DMS 273 (cell line): ENCODE data around the gene SEL1L2.

Experiments
- DNase-seq: peaks from one replicate; lab custom pipeline; 2025; ENCODE audit not compliant: unreplicated experiment; lab: John Stamatoyannopoulos, UW

SEL1L2 gene

DNA sequence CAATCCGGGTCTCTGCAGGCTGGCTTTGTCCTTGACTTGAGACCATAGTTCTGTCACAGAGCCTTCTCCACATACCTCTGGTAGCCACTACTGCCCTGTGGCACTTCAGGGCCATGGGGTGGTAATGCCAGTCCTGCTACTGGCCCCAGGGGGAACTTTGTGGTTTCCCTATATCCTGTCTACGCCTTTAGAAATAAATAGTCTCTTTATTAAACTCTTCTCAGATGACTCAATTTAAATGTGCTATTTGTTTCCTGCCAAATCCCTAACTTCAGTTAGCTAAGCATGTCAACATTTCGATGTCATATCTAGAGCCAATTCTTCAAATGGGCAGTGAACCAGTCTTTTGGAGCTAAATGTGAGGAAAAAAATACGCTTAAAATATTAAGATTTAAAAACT is 60.1 kb downstream of the SEL1L2 start:
- DNase-seq, result no peak

DNA sequence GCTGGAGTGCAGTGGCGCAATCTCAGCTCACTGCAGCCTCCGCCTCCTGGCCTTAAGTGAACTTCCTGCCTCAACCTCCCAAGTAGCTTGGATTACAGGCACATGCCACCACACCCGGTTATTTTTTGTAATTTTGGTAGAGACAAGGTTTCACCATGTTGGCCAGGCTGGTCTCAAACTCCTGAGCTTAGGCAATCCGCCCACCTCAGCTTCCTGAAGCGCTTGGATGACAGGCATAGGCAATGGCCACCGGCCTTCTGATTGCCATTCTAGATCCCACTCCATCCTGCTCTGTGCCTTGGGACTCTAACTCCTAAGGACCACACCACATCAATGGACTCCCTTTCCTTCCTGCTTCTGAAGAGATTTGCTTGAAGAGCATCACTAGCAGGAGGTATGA is 60.6 kb downstream of the SEL1L2 start:
- no peak for DNase-seq

DNA sequence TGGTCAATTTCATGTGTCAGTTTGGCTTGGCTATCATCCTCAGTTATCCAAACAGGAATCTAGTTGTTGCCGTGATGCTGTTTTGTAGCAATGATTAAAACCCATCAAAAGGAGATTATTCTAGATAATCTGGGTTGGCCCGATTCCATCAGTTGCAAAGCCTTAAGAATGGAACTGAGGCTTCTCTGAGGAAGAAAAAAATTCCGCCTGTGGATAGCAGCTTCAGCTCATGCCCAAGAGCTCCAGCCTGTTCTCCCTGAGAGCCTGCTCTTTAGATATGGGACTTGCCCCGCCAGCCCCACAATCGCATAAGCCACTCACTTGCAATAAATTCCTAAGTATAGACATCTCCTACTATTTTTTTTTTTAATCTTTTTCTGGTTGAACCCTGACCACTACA is 61.5 kb downstream of the SEL1L2 start:
- DNase-seq, result no peak

- DNase-seq, result no peak
Observed at GRCh38 chr20:13927171-13927570, 63.2 kb downstream of the SEL1L2 start.

DNA sequence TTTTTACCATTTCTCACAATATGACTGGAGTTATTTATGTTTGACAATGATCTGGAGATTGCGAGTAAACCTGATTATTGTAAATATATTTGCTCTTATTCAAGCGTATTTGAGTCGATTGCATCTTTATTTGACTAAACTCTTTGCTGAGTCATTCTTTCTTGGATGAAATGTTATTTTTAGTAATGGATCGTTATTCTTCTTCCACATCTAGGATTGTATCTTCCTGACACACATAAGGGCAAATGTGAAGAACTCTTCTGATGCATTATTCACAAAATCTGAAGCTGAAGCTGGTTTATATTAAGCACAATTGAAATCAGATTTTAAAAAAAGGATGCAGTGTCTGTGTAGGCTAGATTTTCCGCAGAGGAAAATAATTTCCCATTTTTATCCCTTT is 68.2 kb downstream of the SEL1L2 start:
- DNase-seq, result no peak

DNA sequence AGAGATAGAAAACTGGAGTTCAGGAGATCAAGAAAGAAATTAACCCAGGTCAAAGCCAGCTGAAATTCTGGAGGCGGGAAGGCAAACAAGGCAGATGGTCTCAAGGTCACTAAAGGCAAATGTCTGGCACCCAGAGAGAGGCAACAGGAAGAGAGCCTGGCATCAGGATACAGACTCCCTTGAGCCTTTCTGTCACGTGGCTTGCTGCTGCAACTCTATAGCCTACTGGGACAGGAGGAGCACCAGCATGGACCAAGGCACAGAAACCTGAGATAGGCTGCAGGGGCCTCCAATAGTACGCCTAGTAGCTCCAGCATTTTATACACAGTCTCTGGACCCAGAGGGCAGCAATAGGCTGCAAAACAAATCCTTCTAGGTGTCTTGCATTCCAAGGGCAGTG is 75.1 kb downstream of the SEL1L2 start:
- DNase-seq, result peak; percentile 73

GRCh38 chr20:13913572-13913971 is 76.8 kb downstream of the SEL1L2 start:
- no peak for DNase-seq

DNA sequence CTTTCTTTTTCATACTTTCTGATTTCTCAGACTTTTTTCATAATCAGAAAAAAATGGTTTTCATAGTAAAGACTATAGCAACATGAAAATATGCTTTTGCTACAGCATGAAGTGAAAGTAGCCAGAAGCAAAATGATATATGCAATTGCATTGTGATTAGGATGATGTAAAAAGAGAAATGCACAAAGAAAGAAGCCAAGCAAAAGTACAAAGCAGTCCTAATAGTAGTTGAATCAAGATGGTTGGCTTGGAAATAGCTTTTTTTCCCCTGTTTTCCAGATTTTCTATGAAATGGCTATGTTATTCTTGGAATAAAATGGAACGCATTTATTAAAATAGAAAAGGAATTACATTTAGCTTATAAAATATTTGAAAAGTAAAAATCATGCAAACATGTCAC is 77.3 kb downstream of the SEL1L2 start:
- no peak for DNase-seq

DNA sequence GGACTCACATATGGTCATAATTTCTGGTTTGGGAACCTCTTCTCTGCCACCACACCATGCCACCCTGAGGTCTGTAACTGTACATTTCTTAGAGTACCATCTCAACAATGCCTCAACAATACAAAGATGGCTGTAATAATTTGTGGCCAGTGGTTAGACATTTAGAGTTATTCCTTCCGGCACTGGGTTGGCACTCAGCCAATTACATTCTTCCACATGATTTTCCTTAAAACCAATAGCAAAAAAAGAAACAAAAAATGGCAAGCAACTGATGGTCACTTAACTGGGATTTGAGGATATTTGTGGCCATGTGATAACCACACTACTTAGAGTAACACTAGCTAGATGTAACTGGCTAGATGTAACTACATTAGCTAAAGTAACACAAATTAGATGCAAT is 79.9 kb downstream of the SEL1L2 start:
- DNase-seq, result peak; percentile 21

DNA sequence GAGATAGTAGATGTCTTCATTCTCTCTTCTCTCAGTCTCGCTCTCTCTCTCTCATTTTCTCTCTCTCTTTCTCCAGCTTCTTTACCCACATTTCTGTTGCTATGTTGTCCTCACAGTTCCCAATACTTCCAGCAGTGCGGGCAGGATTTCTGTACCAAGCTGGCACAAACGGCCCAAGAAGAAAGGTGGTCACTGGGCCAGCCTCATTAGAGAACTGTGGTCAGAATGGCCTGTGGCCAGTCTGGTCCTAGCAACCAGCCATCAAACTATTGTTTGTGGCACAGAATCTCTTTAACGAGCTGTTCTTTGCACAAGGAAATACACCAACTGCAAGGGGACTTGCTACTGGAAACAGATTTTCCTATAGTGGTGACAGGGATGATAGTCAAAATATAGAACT is 81.3 kb downstream of the SEL1L2 start:
- no peak for DNase-seq

- DNase-seq, result no peak
Observed at GRCh38 chr20:13904766-13905165, 85.6 kb downstream of the SEL1L2 start.

DNA sequence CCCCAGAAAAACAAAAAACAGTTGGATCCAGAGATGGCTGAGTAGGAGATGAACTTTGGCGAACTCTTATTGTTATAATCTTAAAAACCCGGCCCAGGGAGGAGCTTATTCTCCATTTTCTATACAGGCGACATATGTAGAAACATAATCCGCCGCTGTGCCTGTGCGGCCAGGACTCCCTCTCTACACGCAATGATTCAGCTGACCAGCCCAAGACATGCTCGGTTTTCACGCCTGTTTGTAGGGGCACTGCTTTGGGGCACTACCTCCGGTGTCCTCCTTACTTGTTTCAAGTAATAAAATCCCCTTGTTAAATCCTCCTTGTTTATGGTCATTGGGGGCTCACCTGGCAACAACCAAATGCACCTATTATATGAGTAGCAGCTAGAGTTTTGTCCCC is 89.9 kb downstream of the SEL1L2 start:
- no peak for DNase-seq

GRCh38 chr20:13898012-13898612 is 92.3 kb downstream of the SEL1L2 start:
- peak; percentile 30 for DNase-seq

GRCh38 chr20:13891575-13891974 is 98.8 kb downstream of the SEL1L2 start:
- peak; percentile 9 for DNase-seq

- DNase-seq, result no peak
Observed at GRCh38 chr20:13884803-13885202, 105.6 kb downstream of the SEL1L2 start.

- peak; percentile 56 for DNase-seq
Observed at GRCh38 chr20:13883425-13883824, 107.0 kb downstream of the SEL1L2 start.

- no peak for DNase-seq
Observed at GRCh38 chr20:13878566-13878965, 111.8 kb downstream of the SEL1L2 start.

DNA sequence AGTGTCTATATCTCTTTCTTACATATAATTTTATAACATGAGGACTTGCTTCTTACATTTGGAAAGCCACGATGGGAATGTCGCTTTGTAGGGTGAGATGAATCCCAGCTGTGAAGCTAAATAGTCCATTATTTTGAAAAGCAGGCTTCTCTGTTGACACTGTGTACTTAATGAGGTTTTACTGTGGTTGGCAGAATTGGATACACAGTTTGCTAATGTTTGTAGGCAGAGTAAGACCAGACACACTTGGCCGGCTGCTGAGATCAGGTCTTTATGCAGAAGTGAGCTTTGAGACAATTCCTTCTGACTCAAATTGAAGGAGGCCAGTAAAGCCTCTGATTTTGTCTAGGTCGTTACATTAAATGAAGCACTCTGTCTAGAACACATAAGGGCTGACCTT is 112.6 kb downstream of the SEL1L2 start:
- no peak for DNase-seq

DNA sequence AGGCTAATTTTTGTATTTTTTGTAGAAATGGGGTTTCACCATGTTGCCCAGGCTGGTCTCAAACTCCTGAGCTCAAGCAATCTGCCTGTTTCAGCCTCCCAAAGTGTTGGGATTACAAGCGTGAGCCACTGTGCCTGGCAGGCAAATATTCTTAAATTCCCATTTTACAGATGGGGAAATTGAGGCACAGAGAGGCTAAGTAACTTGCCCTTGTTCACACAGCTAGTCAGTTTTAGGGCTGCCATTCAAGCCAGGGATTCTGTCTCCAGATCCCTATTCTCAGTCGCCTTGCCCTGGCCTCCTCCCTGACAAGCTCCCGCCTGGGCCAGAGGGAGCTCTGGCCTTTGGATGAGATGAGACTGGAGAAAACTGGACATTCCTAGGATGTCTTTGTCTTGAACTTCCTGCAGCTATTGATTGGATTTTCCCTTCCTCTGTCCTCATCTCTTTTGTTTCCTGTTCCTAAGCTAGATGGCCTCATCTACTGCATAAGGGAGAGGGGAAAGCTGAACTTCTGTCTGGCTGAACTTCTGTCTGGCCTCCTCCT is 115.1 kb downstream of the SEL1L2 start:
- no peak for DNase-seq

DNA sequence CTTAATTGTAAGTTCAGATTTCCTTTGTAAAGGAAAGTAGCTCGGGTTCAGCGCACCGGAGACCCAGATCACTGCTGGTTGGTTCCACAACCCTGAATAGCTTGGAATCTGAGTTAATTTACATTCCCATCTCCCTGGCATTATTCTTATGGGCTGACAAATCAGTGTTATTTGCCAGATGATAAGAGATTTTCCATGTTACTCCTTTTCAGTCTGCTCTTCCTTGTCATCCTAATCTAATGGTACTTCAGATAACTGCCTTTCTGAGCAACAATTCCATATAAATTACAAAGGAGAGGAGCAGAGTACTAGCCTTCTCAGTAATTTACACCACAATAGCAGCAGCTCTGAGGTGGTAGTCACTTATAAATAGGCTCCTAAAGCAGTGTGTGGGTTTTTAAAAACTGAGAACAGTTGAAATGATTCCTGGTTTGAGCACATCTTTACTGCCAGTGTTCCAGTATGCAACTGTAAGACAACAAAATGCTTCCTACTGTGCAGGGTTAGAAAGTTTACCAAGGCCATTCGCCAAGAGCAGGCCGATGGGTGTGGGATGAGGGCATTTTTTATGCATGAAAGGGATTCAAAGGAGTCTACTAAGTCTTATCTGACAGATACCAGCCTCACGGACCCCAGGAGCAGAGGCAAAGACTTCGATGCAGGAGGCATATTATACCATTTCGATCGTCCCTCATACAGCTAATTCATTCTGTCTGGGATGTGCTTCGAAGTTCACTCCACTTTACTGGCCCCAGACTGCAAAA is 115.8 kb downstream of the SEL1L2 start:
- DNase-seq, result no peak

DNA sequence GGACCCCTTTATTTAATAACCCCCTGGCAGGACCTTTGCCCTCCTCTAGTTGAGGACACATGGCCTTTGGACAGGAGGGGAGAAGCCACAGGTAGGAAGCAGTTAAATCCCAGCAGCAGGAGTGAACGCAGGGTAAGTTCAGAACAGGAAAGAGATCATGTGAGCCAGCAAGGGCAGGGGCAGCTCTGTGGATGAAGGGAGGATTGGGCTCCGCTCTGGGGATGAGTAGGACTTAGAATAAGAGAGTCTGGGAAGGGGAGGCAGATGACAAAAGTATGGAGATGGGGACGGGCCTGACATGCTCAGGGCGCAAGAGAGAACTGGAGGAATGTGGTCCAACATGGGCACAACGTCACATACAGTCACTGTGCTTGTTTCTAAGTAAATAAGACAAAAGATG is 116.6 kb downstream of the SEL1L2 start:
- no peak for DNase-seq

- DNase-seq, result no peak
Observed at GRCh38 chr20:13870170-13870748, 120.2 kb downstream of the SEL1L2 start.
